Neural crest cell (in vitro differentiated cells): ENCODE results near the gene GPRC5C. TPM values are rescaled to one million over a fixed set of nuclear protein-coding genes. Genes with fewer than 3 reads are reported as not detected.

Experiments used
- DNase-seq: peaks from one replicate; pipeline ENCODE4 v3.0.0; 2021; ENCODE audit warnings: low read depth, mixed read lengths, low spot score
- H3K27ac Mint-ChIP-seq: one replicate; pipeline ENCODE4 v1.8.0; 2021; ENCODE audit warnings: mild to moderate bottlenecking, mixed read lengths; ENCODE audit not compliant: unreplicated experiment
- H3K27me3 Mint-ChIP-seq: 2 replicates; pipeline ENCODE4 v1.8.0; 2021; ENCODE audit warnings: low read depth, mild to moderate bottlenecking, mixed read lengths
- H3K36me3 Mint-ChIP-seq: 2 replicates; pipeline ENCODE4 v1.8.0; 2021; ENCODE audit warnings: low read depth, mild to moderate bottlenecking, mixed read lengths
- H3K4me1 Mint-ChIP-seq: 2 replicates; pipeline ENCODE4 v1.8.0; 2021; ENCODE audit warnings: mixed read lengths
- H3K4me3 Mint-ChIP-seq: one replicate; pipeline ENCODE4 v1.8.0; 2021; ENCODE audit warnings: mild to moderate bottlenecking, mixed read lengths
- H3K9me3 Mint-ChIP-seq: 2 replicates; pipeline ENCODE4 v1.8.0; 2021; ENCODE audit warnings: mixed read lengths
- total RNA-seq: library from RNA; stranded (reverse); gene quantifications from 2 replicates; pipeline ENCODE4 v1.2.1, GENCODE V29; 2021
- TF ChIP-seq, protein P1 (sequence below): fragments of 200-600 bp; sonication (generic); conservative IDR thresholded peaks from 2 replicates; pipeline ENCODE4 v1.5.0; 2021; ENCODE audit warnings: antibody characterized with exemption, mild to moderate bottlenecking

The GPRC5C gene
- total RNA-seq, 1 donor from 2014 or later, result 4.6 TPM

DNA sequence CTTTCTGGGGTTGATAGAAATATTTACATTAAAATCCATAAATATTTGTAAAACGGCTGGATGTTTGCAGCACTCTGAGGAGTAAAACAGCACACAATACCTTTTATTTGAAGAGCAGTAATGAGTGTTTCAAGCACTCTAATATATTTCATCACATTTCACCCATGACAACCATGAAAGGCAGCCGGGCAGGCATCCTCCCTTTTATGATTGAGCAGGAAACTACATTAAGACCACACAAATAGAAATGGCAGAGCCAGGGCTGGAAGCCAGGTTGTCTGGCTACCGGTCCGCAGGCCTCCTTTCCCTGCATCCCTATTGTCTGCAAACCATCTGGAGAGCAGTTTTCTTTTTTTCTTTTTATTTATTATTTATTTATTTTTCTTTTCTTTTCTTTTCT, 23.1 kb upstream of the GPRC5C start:
- no peaks in the 10 kb centered on the region for H3K27me3 Mint-ChIP-seq
- H3K36me3 Mint-ChIP-seq, result no peaks in the 10 kb centered on the region
- TF ChIP-seq, protein P1, sequence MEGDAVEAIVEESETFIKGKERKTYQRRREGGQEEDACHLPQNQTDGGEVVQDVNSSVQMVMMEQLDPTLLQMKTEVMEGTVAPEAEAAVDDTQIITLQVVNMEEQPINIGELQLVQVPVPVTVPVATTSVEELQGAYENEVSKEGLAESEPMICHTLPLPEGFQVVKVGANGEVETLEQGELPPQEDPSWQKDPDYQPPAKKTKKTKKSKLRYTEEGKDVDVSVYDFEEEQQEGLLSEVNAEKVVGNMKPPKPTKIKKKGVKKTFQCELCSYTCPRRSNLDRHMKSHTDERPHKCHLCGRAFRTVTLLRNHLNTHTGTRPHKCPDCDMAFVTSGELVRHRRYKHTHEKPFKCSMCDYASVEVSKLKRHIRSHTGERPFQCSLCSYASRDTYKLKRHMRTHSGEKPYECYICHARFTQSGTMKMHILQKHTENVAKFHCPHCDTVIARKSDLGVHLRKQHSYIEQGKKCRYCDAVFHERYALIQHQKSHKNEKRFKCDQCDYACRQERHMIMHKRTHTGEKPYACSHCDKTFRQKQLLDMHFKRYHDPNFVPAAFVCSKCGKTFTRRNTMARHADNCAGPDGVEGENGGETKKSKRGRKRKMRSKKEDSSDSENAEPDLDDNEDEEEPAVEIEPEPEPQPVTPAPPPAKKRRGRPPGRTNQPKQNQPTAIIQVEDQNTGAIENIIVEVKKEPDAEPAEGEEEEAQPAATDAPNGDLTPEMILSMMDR, result no peak
- no peak overlapping the region for H3K4me3 Mint-ChIP-seq
- peaks cover 6% of the 10 kb centered on the region for H3K4me1 Mint-ChIP-seq
- no peak overlapping the region for H3K27ac Mint-ChIP-seq
- no peaks in the 10 kb centered on the region for H3K9me3 Mint-ChIP-seq
- DNase-seq, result no peak

GRCh38 chr17:74410001-74410443, 21.9 kb upstream of the GPRC5C start:
- Mint-ChIP-seq H3K27me3 (no peaks in the 10 kb centered on the region), H3K4me1 (no peaks in the 10 kb centered on the region), H3K9me3 (no peaks in the 10 kb centered on the region), H3K4me3 (no peak overlapping the region), H3K36me3 (no peaks in the 10 kb centered on the region), H3K27ac (no peak overlapping the region)
- TF ChIP-seq, protein P1, result no peak
- DNase-seq, result no peak

- Mint-ChIP-seq H3K27me3 (no peaks in the 10 kb centered on the region), H3K4me1 (no peaks in the 10 kb centered on the region), H3K27ac (no peak overlapping the region), H3K9me3 (no peaks in the 10 kb centered on the region), H3K36me3 (no peaks in the 10 kb centered on the region), H3K4me3 (no peak overlapping the region)
- no peak for DNase-seq
- TF ChIP-seq, protein P1, result no peak
Measured at GRCh38 chr17:74412581-74412980, 19.3 kb upstream of the GPRC5C start.

GRCh38 chr17:74413491-74413890, 18.4 kb upstream of the GPRC5C start:
- Mint-ChIP-seq H3K27me3 (no peaks in the 10 kb centered on the region), H3K36me3 (no peaks in the 10 kb centered on the region), H3K9me3 (no peaks in the 10 kb centered on the region), H3K4me3 (no peak overlapping the region), H3K27ac (no peak overlapping the region), H3K4me1 (no peaks in the 10 kb centered on the region)
- no peak for DNase-seq
- TF ChIP-seq, protein P1, result no peak

DNA sequence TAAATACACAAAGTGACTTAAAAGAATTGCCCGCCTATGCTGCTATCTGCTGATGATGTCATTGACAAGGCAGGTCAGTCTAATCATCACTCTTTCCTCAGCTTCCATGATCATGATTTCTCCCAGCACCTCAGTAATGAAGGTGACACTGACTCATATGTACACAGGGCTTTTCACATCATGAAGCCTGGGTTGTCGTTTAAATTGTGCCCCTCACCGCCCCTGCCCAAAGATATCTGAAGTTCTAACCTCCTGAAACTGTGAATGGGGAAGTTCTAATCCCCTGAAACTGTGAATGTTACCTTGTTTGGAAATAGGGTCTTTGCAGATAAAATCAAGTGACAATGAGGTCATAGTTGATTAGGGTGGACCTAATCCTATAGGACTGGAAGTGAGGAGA, 17.4 kb upstream of the GPRC5C start:
- Mint-ChIP-seq H3K9me3 (no peaks in the 10 kb centered on the region), H3K36me3 (no peaks in the 10 kb centered on the region), H3K4me1 (no peaks in the 10 kb centered on the region), H3K4me3 (no peak overlapping the region), H3K27me3 (no peaks in the 10 kb centered on the region), H3K27ac (no peak overlapping the region)
- no peak for DNase-seq
- TF ChIP-seq, protein P1, result no peak
